8988T (cell line): ENCODE results near the gene FAM47C.
"Not testable (repeated sequence)": the region's sequence is repeated elsewhere in the genome, so short reads cannot be mapped to it uniquely, and the experiment has no call there.

Source experiments
- DNase-seq: peaks from one replicate; pipeline ENCODE4 v3.0.0; 2011

The FAM47C gene

GRCh38 chrX:37008182-37008581, at the start of gene FAM47C:
Gene FAM47C (plus strand): TSS chrX:37008366. CDS start chrX:37008411, 45 bp downstream.
- DNase-seq, result not testable (repeated sequence)

- peak; percentile 53 for DNase-seq
Observed at GRCh38 chrX:36961590-36961989, 46.6 kb upstream of the FAM47C start.

- peak; percentile 50 for DNase-seq
Observed at GRCh38 chrX:36963069-36963808, 44.9 kb upstream of the FAM47C start.

- no peak for DNase-seq
Observed at GRCh38 chrX:36963852-36964251, 44.3 kb upstream of the FAM47C start.

- no peak for DNase-seq
Observed at GRCh38 chrX:36973575-36973974, 34.6 kb upstream of the FAM47C start.

GRCh38 chrX:36974911-36975310, 33.3 kb upstream of the FAM47C start:
- DNase-seq, result no peak

- no peak for DNase-seq
Observed at GRCh38 chrX:36978886-36979285, 29.3 kb upstream of the FAM47C start.

- DNase-seq, result no peak
Observed at GRCh38 chrX:36983831-36984230, 24.3 kb upstream of the FAM47C start.

GRCh38 chrX:36985416-36986209, 22.6 kb upstream of the FAM47C start:
- DNase-seq, result not testable (repeated sequence)

- DNase-seq, result no peak
Observed at GRCh38 chrX:36986231-36986630, 21.9 kb upstream of the FAM47C start.

- not testable (repeated sequence) for DNase-seq
Observed at GRCh38 chrX:36987212-36987611, 21.0 kb upstream of the FAM47C start.

GRCh38 chrX:37000140-37000539, 8.0 kb upstream of the FAM47C start:
- DNase-seq, result no peak

GRCh38 chrX:37010496-37010895, 2.3 kb downstream of the FAM47C start:
- DNase-seq, result no peak

- DNase-seq, result not testable (repeated sequence)
Observed at GRCh38 chrX:37034260-37034659, 26.1 kb downstream of the FAM47C start.

- not testable (repeated sequence) for DNase-seq
Observed at GRCh38 chrX:37036674-37037220, 28.6 kb downstream of the FAM47C start.

- not testable (repeated sequence) for DNase-seq
Observed at GRCh38 chrX:37038814-37039213, 30.6 kb downstream of the FAM47C start.

GRCh38 chrX:37042956-37043885, 35.1 kb downstream of the FAM47C start:
- not testable (repeated sequence) for DNase-seq

- DNase-seq, result no peak
Observed at GRCh38 chrX:37047776-37048175, 39.6 kb downstream of the FAM47C start.

- not testable (repeated sequence) for DNase-seq
Observed at GRCh38 chrX:37057572-37057971, 49.4 kb downstream of the FAM47C start.

GRCh38 chrX:37060999-37061398, 52.8 kb downstream of the FAM47C start:
- no peak for DNase-seq
